ENCODE data around the gene PACRG. TPM values are rescaled to one million over a fixed set of nuclear protein-coding genes. Genes with fewer than 3 reads are reported as not detected.

Gene PACRG
- total RNA-seq, 1 donor from 2014 or later: 1.8 TPM

GRCh38 chr6:163165155-163165910 is 437.6 kb downstream of the PACRG start:
- ATAC-seq (no peak), DNase-seq (ENCODE audit: low spot score) (no peak)

GRCh38 chr6:163165922-163166321 is 438.1 kb downstream of the PACRG start:
- DNase-seq (ENCODE audit: low spot score) (no peak), ATAC-seq (no peak)

DNA sequence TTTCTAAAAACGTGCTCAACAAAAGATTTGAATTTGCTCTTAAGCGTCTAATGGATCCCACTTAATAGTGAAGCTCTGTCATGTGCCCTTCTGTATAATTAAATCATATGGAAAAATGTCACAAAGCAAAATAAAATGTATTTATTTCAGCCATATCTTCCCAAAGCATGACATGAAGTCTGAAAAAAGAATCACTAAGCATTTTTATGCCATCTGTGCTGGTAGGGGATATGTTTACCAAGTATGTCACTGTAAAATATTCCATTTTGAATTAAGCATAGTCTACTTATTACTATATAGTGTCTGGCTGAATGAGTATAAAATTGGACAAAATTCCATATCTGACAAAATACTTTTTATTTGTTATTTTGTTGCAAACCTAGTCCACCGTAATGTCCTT is 438.7 kb downstream of the PACRG start:
- no peak for DNase-seq (ENCODE audit: low spot score)
- ATAC-seq: no peak

- ATAC-seq (no peak), DNase-seq (ENCODE audit: low spot score) (no peak)
Measured at GRCh38 chr6:163169521-163169920, 441.7 kb downstream of the PACRG start.

- DNase-seq (ENCODE audit: low spot score) (no peak), ATAC-seq (peak; percentile 44)
Measured at GRCh38 chr6:163170294-163170883, 442.6 kb downstream of the PACRG start.

- ATAC-seq: no peak
Measured at GRCh38 chr6:163173741-163174140, 446.0 kb downstream of the PACRG start.

DNA sequence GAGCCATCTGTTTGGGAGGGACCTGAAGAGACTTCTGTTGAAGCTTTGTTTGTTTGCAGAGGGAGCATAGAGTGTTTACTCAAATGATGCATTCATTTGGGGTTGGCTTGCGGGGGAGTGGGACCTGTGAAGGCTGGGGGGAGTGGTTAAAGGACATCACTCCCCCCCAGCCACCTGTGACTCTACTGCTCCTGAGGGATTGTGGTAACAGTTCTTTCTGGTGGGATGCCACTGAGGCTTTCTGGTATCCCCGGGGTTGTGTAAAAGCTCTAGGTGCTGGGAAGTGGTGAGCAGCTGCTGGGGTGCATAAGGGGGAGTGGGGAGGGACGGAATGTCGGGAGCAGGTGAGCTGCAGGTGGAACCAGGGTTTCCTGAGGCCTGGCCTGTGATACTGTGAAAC is 447.5 kb downstream of the PACRG start:
- DNase-seq (ENCODE audit: low spot score) (no peak), ATAC-seq (no peak)

More at GRCh38 chr6:163173741-163174140, 446.0 kb downstream of the PACRG start:
- DNase-seq (ENCODE audit: low spot score): no peak

- ATAC-seq: no peak
- no peak for DNase-seq (ENCODE audit: low spot score)
Measured at GRCh38 chr6:163176097-163176496, 448.3 kb downstream of the PACRG start.

GRCh38 chr6:163177007-163177406 is 449.2 kb downstream of the PACRG start:
- no peak for DNase-seq (ENCODE audit: low spot score)
- ATAC-seq: no peak

DNA sequence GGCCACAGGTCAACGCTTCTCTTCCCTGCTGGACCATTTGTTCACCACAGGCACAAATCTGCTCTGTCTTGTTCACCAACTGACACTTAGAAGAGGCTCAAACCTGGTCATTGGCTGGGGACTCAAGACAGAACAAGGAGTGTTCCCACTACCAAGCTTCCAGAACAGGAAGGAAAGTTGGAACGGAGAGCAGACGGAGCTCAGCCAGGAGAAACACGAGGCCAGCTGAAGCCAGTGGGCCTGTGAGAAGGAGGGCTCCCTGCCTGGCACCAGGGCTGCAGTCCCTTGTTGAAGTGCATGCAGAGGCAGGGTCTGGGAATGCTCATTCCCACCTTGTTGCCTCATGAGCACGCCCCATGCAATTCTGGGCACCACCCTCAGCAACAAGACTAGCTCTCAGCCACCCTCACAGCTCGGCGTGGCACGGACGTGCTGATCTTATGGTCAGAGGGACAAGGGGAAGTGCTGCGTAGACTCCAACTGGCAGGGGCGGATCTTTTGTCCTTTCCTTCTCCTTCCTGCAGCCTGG is 450.2 kb downstream of the PACRG start:
- ATAC-seq: no peak

GRCh38 chr6:163179061-163179460 is 451.3 kb downstream of the PACRG start:
- ATAC-seq (no peak), DNase-seq (ENCODE audit: low spot score) (no peak)

More for the DNA sequence above, 450.2 kb downstream of the PACRG start:
- DNase-seq (ENCODE audit: low spot score): no peak

GRCh38 chr6:163179721-163180120 is 451.9 kb downstream of the PACRG start:
- DNase-seq (ENCODE audit: low spot score): no peak
- ATAC-seq: no peak

DNA sequence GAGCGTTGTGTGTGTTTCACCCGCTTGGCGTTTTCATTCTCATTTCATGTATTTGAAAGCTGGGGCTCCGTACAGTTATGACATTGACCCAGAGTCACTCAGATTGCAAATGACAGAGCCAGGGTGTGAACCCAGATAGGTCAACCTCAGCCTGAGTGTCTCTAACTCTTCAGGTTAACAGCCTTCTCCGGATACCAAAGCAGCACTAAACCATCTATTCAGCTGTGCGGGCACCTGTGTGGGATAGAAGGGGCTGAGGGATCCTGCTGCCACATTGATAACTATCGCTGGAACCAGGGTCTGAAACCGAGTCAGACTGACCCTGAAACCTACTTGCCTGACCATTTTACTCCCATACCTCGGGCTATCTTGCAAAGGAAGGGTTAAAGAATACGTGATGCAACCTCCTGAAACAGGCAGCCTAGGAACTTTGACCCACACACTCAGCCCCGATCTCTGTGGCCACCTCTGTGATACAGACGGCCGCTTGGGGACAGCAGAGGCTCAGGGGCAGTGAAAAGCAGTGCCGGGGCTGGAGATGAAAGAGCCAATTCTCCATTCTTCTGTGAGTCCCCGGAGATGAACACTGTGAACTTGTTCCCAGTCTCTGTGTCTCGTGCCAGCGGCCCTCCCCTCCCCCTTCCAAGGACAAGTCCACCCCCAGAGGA is 453.2 kb downstream of the PACRG start:
- ATAC-seq (peak; percentile 98), DNase-seq (ENCODE audit: low spot score) (peak; percentile 93)

DNA sequence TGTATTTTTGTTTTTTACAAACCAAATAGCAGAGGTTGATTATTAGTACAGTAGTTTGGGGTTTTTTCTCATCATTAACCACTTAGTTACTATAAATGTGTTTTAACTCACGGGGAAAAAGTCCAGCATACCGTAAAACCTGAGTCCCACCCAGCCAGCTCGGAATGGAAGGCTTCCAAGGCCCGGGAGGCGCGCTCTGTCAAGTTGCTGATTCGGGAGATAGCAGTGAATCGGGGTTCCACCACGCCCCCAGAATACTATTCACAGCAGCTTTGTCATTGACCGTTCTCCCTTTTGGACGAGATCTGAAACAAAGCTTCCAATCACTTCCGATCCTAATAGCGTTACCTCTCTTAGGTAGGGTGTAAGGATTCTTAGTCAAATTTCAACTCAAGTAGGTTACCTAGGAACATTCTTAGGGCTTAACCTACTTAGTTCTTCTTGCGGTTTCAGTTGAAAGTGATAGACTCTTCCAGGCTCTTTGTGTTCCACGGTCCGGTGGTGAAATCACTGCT is 453.9 kb downstream of the PACRG start:
- ATAC-seq (peak; percentile 2), DNase-seq (ENCODE audit: low spot score) (no peak)

DNA sequence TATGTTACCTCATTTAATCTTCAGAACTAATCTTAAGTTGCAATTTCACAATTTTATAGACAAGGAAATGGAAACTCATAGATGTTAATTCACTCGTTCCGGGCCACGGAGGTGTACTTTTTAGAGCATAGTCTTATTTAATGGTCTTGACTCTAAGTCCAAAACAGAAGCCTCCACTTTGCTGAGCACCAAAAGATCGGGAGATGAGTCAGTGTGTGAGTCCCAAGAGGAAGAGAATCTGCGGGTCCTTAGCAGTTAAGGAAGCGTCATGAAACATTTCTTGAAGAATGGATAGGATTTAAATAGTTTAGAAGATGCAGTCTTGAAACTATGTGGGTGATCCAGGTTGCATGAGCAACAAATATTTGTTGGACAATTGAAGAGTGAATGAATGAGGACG is 454.9 kb downstream of the PACRG start:
- no peak for DNase-seq (ENCODE audit: low spot score)
- no peak for ATAC-seq

DNA sequence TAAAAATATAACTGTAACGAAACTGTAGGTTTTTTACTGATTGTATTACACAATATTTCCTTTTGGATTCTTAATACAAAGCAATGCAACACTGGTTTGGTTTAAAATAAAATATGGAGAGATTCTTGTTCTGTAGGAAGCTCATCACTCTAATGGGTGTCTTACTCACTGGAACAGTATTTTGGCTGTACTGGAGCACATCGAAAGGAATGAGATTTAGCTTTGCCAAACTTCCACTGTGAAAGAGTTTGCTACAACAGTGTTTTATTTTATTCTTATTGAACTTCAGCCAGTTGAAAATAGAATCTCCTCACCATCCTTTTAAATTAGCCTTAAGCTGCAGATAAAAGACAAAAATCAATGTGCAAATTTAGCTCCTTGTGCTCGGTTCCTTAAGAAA is 456.0 kb downstream of the PACRG start:
- DNase-seq (ENCODE audit: low spot score) (no peak), ATAC-seq (no peak)

DNA sequence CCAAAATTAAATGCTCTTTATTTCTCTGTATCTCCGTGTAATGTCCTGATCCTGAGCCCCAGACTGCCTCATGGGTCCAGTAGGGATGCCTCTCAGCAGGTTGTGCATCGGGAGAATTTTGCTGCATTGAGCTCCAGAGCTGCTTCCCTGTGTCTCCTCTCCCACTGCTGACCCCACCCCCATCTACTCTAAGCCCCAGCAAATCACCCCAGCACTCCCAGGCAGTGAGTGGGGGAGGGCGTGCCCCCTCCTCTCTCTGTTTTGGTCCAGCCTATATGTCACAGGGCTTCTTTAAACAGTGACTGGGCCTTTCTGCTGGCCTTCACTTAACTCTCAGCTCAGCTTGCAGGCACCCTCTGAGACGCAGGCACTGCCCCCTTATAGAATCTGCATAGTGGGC is 458.0 kb downstream of the PACRG start:
- DNase-seq (ENCODE audit: low spot score) (no peak), ATAC-seq (no peak)

DNA sequence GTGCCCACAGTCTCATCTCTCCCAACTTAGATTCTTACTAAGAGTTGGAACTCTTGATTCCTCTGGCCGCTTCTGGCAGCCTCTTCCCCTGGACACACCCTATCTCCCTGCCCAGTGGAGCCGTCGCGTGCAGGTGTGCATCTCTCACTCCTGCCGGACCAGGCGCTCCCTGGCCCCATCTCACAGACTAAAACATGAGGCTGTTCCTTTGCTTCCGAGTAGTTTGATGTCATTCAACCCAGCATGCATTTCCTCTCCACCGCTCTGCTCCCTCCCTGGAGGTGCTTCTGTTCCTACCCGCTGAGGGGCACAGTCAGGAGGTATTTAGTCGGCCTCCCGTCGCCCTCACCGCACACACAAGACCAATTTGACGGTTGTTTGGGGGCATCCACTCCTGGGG is 458.8 kb downstream of the PACRG start:
- ATAC-seq (no peak), DNase-seq (ENCODE audit: low spot score) (no peak)

- DNase-seq (ENCODE audit: low spot score): no peak
Measured at GRCh38 chr6:163187201-163187600, 459.4 kb downstream of the PACRG start.

GRCh38 chr6:163187606-163188005 is 459.8 kb downstream of the PACRG start:
- ATAC-seq (no peak), DNase-seq (ENCODE audit: low spot score) (no peak)

More at GRCh38 chr6:163187201-163187600, 459.4 kb downstream of the PACRG start:
- ATAC-seq: no peak

DNA sequence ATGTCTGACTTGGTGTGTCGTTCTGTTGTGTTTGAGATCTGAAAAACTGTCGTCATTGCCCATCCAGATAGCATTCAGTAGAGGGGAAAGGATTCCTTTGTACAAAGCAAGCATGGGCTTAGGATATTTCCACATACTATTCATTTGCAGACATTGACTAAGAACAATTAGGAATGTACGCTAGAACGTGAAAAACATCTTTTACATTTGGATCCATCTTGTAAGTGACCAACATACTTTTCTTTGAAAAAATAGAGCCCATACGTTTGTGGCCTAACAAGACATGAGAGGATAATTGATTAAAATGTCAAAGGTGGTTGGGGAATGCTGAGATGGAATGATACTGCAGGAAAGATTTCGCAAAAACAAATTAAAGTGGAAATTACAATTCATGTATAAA is 461.0 kb downstream of the PACRG start:
- ATAC-seq (no peak), DNase-seq (ENCODE audit: low spot score) (no peak)

GRCh38 chr6:163189609-163190008 is 461.8 kb downstream of the PACRG start:
- DNase-seq (ENCODE audit: low spot score) (no peak), ATAC-seq (no peak)

Data from left lobe of liver (tissue), 2 donors.